Stimulated activated CD8-positive, alpha-beta memory T cell treated with anti-CD3 and anti-CD28 coated beads, Interleukin-12 subunit alpha, Interleukin-12 subunit beta, amount 100 ng/mL, for 24 hours (primary cell): ENCODE data around the gene GMEB1.
"Not testable (repeated sequence)": the region's sequence is repeated elsewhere in the genome, so short reads cannot be mapped to it uniquely, and the experiment has no call there.

Experiments used
- DNase-seq: peaks from one replicate; pipeline ENCODE4 v3.0.0-alpha.2; 2020; ENCODE audit errors: extremely low read depth

Gene GMEB1, protein sequence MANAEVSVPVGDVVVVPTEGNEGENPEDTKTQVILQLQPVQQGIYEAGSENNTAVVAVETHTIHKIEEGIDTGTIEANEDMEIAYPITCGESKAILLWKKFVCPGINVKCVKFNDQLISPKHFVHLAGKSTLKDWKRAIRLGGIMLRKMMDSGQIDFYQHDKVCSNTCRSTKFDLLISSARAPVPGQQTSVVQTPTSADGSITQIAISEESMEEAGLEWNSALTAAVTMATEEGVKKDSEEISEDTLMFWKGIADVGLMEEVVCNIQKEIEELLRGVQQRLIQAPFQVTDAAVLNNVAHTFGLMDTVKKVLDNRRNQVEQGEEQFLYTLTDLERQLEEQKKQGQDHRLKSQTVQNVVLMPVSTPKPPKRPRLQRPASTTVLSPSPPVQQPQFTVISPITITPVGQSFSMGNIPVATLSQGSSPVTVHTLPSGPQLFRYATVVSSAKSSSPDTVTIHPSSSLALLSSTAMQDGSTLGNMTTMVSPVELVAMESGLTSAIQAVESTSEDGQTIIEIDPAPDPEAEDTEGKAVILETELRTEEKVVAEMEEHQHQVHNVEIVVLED

DNA sequence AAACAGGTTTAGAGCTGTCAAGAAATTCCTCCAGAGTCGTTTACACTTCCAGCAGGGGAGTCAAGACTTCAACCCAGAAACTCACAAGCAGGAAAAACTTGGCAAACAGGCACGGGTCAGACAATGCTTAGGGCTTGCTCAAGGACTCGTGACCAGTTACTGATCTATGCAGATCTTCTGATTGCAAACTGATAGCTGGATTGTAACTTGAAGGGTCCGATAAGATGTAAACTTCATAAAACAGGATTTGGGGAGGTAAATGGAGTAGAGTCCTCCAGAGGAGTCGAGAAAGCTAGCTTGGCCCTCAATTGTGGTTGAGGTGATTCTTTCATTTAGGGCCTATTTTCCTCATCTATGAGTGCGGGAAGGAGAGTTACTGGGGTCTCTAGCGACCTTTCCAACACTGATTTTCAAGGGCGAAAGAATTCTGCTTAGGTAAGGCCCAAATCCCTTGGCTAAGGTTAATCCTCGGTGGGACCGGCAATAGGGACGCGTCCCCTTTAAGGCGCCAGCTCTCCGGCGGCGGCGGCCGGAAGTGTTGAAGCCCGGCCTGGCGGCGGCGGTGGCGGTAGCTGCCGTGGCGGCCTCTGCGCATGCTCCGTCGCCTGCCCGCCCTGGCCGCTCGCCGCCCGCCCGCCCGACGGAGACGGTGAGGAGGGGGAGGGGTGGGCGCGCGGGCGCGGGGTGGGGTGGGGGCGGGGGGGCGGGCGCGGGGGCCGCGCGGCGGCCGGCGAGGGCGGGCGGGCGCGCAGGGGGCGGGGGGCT, at the start of gene GMEB1:
Gene GMEB1 (plus strand): TSS at position 594 of the 765 bp plus-strand sequence. CDS start 14,829 bp downstream, outside the sequence.
- DNase-seq, result peak; percentile 70

DNA sequence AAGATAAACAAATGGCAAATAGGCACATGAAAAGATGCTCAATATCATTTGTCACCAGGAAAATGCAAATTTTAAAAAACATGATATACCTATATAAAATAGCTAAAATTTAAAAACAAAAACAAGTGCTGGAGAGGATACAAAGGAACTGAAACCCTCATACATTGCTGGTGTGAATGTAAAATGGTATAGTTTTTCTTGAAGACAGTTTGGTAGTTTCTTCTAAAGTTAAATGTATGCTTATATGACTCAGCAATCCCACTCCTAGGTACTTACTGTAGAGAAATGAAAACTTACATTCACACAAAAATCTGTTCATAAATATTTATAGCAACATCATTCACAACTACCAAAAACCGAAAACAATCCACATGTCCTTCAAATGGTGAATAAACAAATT, 36.9 kb upstream of the GMEB1 start:
- no peak for DNase-seq

DNA sequence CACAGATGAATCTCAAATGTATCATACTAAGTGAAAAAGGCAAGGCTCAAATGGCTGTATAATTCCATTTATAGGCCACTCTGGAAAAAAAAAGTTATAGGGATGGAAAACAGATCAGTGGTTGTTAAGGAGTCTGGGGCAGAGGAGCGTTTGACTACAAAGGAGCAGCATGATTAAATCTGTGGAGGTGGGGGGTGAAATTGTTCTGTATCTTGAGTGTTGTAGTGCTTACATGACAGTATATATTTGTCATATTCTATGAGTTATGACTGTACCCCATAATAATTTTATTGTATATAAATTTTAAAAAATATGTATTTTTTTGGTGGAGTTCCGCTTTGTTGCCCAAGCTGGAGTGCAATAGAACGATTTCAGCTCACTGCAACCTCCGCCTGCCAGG, 36.0 kb upstream of the GMEB1 start:
- no peak for DNase-seq

DNA sequence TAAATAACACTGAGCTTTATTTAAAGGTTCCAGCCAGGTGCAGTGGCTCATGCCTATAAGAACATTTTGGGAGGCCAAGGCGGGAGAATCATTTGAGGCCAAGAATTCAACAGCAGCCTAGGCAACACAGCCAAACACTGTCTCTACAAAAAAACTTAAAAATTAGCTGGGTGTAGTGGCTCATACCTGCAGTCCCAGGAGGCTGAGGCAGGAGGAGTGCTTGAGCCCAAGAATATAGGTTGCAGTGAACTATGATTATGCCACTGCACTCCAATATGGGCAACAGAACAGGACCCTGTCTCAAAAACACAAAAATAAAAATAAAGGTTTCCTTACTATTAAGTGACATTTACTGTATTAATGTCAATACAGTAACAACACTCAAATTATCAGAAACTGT, 27.8 kb upstream of the GMEB1 start:
- no peak for DNase-seq

DNA sequence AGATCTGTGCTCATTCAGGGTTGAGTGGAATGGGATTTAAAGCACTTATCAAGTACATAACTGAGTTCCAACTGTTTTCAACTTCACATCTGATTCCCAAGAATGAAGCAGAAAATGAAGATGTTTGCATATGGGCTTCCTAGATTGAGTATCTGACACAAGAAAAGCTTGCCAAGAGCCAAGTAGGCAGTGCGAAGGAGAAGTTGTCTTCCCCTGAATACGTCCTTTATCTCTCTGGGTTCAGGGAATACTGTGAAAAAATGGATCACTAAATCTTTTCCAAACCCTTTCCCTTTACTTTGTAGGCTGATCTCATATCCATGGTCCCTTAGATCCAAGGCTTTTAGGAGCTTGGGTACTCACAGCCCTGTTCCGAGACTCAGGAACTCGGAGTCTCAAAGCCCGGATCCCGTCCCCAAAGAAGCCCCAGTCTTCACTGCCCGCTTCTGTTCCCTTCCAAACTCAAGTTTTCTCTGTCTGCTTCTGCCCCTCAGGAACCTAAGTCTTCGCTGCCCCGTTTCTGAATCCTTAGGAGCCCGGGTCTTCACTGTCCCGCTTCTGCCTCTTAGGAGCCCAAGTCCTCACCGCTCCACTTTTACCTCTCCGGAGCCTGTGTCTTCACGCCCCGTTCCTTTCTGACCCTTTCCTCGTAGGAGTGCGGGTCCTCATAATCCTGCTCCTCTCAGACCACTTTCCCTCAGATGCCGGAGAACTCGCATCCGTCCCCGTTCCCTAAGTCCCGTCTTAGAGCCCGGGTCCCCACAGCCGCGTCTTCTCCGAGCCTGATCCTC, 26.3 kb upstream of the GMEB1 start:
- DNase-seq, result no peak

DNA sequence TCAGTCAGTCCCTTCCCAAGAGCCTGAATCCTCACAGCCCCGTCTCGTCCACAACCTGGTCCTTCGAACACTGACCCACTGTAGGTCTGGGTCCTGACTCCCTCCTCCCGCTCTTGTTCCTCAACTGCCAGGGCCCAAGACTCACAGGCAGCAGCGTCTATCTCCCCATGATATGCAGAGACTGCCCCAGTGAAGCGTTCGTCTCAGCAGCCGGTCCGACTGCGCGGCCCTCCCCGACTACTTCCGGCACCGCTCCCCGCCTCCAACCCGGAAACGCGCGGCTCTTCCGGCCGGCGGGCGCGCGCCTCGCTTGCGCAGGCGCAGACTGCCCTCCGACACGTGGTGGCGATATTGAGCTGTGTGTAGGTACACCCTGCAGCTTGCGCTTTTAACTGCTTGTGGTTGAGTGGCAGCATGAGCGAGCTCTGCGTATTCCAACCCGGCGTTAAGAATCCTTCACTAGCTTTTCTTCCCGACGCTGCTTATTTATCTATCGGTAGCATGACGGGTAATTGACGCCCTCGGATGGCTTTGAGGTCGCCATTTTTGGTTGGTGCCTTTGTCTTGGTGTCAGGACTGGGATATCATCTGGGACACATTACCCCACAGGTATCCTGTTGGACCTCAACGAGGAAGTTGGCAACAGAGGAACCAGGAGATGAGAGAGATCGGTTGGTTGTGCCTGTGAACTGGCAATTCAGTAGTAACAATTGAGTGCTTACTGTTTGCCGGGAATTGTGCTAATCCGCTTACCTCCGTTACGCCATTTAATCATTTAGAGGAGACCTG, 25.5 kb upstream of the GMEB1 start, which contains the start of gene TAF12:
Gene TAF12 (minus strand): TSS at position 221 of the 789 bp plus-strand sequence. CDS start 20,986 bp downstream, outside the sequence.
- peak; percentile 77 for DNase-seq

DNA sequence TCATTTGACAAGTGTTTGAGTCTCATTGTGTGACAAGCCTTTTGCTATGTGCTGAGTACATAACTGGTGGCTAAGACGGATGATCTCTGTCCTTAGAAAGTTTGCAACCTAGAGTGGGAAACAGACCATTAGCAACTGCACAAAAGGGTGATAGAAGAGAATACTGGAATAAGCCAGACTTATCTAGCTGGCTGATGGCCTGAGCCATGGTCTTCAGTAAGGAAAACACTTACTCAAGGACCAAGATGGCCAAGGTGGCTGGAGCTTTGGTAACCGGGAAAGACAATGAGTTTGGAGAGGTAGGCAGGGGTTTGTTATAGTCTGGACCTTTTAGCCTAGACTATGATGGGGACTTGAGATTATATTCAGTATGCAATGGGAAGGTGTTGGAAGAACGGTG, 24.1 kb upstream of the GMEB1 start:
- DNase-seq, result no peak

DNA sequence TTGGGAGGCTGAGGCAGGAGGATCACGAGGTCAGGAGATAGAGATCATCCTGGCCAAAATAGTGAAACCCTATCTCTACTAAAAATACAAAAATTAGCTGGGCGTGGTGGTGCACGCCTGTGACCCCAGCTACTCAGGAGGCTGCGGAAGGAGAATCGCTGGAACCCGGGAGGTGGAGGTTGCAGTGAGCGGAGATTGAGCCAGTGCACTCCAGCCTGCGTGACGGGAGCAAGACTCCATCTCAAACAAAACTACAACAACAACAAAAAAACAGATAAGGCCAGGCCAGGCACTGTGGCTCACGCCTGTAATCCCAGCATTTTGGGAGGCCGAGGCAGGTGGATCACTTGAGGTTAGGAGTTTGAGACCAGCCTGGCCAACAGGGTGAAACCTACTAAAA, 23.2 kb upstream of the GMEB1 start:
- not testable (repeated sequence) for DNase-seq

DNA sequence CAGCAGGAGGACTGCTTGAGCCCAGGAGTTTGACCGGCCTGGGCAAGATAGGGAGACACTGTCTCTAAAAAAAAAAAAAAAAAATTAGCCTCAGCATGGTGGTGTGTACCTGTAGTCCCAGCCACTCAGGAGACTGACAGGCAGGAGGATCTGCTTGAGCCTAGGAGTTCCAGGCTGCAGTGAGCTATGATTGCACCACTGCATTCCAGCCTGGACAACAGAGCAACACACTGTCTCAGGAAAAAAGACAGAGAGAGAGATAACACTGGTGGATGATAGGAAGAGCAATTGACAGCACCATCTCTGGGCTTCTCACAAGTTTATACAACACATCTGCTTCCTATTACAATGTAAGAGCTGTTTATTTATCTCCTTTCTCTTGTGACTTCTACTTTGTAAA, 22.5 kb upstream of the GMEB1 start:
- DNase-seq, result no peak

DNA sequence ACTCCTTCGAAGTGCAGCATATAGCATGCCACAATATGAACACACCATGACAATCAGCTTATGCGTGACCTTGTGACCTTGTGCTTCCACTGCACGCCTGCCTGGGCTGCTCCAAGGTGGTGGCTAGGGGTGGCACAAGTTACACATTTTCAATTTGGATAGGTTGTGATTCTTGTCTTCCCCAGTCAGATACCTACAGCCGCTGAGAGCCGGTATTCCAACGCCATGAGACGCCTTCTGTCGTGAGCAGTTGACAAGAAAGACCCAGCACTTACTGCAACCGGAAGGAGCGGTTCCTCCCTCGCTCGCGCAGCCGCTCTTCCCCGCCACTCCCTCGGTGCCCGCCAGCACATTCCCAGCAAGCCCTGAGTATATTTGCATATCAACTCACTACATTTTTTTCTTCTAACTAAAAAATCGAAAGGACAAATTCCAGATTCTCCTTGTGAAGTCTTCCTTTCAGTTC, 20.5 kb upstream of the GMEB1 start:
- peak; percentile 72 for DNase-seq

DNA sequence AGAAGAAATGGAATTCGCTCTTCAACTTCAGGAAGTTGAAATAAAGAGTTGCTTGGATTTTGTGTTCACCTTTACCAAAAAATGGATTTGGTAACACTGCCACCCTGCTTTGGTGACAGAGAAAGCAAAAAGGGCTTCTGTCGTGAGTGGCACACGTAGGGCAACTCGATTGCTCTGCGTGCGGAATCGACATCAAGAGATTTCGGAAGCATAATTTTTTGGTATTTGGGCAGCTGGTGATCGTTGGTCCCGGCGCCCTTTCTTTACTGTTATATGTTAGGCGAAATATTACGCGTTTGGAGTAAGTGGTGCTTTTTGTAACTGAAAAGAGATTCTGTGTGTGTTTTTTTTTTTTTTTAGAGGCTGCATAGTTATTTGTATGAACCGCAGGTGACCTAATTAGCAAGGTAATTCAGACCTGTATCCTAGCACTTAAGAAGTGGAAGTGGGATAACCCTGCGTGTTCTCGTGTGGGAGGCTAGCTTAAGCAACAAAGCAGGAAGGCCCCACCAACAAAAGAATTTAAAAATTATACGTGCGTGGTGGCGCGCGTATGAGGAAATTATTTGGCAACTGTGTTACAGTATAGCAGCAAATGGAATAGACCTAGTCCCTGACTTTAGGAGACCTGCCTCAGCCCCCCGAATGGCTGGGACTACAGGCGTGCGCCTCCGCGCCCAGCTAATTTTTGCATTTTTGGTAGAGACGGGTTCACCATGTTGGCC, 19.9 kb upstream of the GMEB1 start, which contains the start of gene RNU11:
Gene RNU11 (plus strand): TSS at position 127 of the 725 bp plus-strand sequence.
- peak; percentile 76 for DNase-seq

DNA sequence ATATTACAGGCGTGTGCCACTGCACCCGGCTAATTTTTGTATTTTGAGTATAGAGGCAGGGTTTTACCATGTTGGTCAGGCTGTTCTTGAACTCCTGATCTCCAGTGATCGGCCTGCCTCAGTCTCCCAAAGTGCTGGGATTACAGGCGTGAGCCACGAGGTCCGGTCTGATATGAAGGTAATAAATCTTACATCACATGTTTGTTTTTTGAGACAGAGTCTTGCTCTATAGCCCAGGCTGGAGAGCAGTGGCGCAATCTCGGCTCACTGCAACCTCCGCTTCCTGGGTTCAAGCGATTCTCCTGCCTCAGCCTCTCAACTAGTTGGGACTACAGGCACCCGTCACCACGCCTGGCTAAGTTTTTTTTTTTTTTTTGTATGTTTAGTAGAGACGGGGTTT, 15.5 kb upstream of the GMEB1 start:
- not testable (repeated sequence) for DNase-seq

DNA sequence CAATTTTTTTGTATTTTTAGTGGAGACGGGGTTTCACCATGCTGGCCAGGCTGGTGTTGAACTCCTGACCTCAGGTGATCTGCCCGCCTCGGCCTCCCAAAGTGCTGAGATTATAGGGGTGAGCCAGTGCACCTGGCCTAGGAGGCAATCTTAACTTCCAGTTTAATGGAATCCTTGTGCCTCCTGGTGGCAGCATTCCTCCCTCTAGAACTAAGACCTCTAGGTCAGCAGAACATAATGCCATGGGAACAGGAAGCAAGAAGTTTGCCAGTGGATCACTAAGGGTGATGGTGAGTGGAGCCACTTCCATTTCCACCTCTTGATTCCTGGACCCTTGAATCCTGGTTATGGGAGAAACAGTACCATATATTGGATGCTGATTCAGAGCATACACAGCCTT, 14.7 kb upstream of the GMEB1 start:
- DNase-seq, result not testable (repeated sequence)

DNA sequence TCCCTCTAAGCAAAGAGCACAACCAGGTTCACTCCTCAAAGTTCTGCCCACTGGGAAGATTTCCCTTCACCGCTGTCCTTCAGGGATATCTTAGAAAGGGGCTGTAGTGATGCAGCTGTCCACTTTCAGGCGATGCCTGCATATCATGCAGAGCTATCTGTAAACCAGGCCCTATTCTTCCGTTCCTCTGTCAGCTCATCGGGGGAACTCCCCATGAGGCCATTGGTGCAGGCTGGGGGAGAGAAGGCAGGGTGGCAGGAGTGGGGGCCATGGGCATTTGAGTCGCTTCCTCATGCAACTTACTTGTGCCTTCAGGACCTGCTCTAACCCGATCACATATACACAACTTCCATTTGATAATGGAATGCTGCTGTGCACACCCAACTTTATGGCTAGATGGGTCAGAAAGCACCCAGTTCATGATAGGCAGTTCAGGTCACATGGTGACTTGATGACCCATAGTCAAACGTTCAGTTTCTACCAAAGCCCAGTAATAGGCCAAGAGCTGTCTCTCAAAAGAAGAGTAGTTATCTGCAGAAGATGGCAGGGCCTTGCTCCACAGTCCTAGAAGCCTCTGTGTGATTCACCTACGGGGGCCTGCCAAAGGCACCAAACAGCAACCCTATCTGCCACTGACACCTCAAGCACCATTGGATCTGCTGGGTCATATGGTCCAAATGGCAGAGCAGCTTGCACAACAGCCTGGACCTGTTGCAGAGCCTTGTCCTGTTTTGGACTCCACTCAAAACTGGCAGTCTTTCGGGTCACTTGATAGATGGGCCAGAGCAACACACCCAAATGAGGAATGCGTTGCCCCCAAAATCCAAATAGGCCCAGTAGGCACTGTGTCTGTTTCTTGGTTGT, 12.9 kb upstream of the GMEB1 start:
- DNase-seq, result not testable (repeated sequence)

DNA sequence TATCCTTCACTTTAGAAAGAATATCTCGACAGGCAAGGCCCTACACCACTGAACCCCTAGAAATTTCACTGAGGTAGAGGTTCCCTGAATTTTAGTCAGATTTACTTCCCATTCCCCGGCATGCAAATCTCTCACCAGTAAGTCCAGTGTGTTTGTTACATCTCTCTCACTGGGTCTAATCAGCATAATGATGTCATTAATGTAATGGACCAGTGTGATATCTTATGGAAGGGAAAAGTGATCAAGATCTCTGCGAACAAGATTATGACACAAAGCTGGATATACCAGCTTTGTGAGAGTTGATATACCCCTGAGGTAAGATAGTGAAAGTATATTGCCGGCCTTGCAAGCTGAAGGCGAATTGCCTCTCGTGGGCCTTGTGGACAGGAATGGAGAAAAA, 12.2 kb upstream of the GMEB1 start:
- no peak for DNase-seq

DNA sequence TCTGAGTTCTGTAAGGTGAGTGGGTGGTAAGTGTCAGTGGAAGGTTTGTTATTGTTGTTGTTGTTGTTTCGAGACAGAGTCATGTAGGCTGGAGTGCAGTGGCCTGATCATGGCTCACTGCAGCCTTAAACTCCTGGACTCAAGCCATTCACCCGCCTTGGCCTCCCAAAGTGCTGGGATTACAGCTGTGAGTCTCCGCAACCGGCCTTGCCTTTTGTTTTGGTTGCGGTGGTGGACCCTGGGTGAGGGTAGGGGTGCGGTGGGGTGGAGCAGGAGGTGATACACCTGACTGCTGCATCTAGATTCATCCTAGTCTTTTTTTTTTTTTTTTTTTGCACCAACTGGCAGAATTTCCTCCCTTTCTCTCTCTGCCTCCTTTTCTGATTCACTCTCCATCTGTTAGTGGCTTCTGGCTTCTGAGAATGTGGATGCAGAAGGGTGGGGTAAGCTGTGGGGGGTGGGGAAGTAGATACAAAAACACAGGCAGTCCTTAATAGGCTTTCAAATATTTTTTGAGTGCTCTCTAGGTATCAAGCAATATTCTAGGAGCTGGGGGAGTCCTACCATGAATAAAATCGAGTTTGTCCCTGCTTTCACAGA, 4.6 kb upstream of the GMEB1 start:
- no peak for DNase-seq

DNA sequence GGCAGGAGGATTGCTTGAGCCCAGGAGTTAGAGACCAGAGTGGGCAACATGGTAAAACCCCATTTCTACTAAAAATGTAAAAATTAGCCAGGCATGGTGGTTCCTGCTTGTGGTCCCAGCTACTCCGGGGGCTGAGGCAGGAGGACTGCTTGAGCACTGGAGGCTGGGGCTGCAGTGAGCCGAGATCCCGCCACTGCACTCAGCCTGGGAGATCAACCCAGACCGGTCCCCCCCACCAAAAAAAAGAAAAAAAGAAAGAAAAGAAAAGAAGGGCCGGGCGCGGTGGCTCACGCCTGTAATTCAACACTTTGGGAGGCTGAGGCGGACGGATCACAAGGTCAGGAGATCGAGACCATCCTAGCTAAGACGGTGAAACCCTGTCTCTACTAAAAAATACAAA, 1.8 kb upstream of the GMEB1 start:
- DNase-seq, result no peak

DNA sequence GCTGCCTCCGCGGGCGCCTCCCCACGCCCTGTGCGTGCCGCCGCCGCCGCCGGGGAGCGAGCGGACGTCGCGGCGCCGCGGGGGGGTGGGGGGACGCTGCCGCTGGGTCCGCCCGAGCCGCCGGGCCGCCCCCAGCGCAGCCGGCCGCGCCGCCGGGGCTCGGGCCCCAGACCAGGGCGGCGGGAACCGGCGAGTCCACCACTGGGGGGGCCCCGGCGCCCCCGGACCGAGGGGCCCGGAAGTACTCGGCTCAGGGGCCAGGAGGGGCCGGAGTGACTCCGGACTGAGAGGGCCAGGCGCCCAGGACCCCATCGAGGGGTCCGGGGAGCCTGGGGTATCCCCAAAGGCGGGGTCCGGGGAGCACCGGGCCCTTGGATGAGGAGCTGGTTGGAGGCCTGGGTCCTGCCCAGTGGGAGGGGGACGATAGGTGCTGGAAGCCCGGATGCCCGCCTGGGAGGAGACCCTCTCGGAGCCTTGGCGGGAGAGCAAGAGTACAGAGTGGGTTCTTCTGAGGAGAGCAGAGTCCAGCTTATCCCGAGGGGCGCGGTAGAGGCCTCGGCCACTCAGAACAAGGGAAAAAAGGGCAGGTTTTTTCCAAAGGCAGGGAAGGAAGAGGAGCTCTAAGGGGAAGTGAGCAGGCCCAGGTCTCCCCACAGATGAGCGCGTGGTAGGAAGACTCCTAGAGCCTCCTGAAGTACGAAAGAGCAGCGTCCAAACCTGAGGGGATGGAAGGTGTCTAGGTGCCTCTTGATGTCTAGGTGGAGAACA, 556 bp downstream of the GMEB1 start:
- DNase-seq, result peak; percentile 42
